HG03196 (cell line): ENCODE measurements around the gene HECW1.
"Not testable (repeated sequence)": the region's sequence is repeated elsewhere in the genome, so short reads cannot be mapped to it uniquely, and the experiment has no call there.

Source experiments
- ATAC-seq: cut with Tn5 transposase; IDR thresholded peaks from one replicate; pipeline ENCODE4 v1.9.1; 2021; ENCODE audit not compliant: unreplicated experiment

Gene HECW1

GRCh38 chr7:43345696-43346095 is 233.2 kb downstream of the HECW1 start:
- not testable (repeated sequence) for ATAC-seq

GRCh38 chr7:43351683-43352082 is 239.2 kb downstream of the HECW1 start:
- ATAC-seq = no peak

GRCh38 chr7:43353902-43354301 is 241.5 kb downstream of the HECW1 start:
- ATAC-seq = no peak

- no peak for ATAC-seq
Measured at GRCh38 chr7:43362652-43363034, 250.2 kb downstream of the HECW1 start.

- ATAC-seq = no peak
Measured at GRCh38 chr7:43363035-43363791, 250.8 kb downstream of the HECW1 start.

- no peak for ATAC-seq
Measured at GRCh38 chr7:43364391-43364790, 251.9 kb downstream of the HECW1 start.

- ATAC-seq = no peak
Measured at GRCh38 chr7:43372676-43373355, 260.4 kb downstream of the HECW1 start.

- no peak for ATAC-seq
Measured at GRCh38 chr7:43377196-43377960, 264.9 kb downstream of the HECW1 start.

GRCh38 chr7:43379210-43379609 is 266.8 kb downstream of the HECW1 start:
- no peak for ATAC-seq

GRCh38 chr7:43384616-43385308 is 272.3 kb downstream of the HECW1 start:
- ATAC-seq = no peak

GRCh38 chr7:43385309-43385680 is 272.8 kb downstream of the HECW1 start:
- no peak for ATAC-seq

GRCh38 chr7:43385856-43386255 is 273.4 kb downstream of the HECW1 start:
- ATAC-seq = no peak

- no peak for ATAC-seq
Measured at GRCh38 chr7:43387932-43388331, 275.5 kb downstream of the HECW1 start.

- ATAC-seq = no peak
Measured at GRCh38 chr7:43390576-43390975, 278.1 kb downstream of the HECW1 start.

GRCh38 chr7:43391518-43391917 is 279.1 kb downstream of the HECW1 start:
- no peak for ATAC-seq

- ATAC-seq = no peak
Measured at GRCh38 chr7:43392638-43393330, 280.3 kb downstream of the HECW1 start.

- ATAC-seq = no peak
Measured at GRCh38 chr7:43394441-43395130, 282.1 kb downstream of the HECW1 start.

- ATAC-seq = no peak
Measured at GRCh38 chr7:43395351-43395750, 282.9 kb downstream of the HECW1 start.

- no peak for ATAC-seq
Measured at GRCh38 chr7:43396187-43396740, 283.8 kb downstream of the HECW1 start.

GRCh38 chr7:43398831-43399230 is 286.4 kb downstream of the HECW1 start:
- no peak for ATAC-seq
